ENCODE data around the gene PPFIA4. TPM values are rescaled to one million over a fixed set of nuclear protein-coding genes. Genes with fewer than 3 reads are reported as not detected.
"Not testable (repeated sequence)": the region's sequence is repeated elsewhere in the genome, so short reads cannot be mapped to it uniquely, and the experiment has no call there.

PPFIA4 gene
- total RNA-seq, 2 experiments from 2014 or later = 48.5 to 56.0 TPM

DNA sequence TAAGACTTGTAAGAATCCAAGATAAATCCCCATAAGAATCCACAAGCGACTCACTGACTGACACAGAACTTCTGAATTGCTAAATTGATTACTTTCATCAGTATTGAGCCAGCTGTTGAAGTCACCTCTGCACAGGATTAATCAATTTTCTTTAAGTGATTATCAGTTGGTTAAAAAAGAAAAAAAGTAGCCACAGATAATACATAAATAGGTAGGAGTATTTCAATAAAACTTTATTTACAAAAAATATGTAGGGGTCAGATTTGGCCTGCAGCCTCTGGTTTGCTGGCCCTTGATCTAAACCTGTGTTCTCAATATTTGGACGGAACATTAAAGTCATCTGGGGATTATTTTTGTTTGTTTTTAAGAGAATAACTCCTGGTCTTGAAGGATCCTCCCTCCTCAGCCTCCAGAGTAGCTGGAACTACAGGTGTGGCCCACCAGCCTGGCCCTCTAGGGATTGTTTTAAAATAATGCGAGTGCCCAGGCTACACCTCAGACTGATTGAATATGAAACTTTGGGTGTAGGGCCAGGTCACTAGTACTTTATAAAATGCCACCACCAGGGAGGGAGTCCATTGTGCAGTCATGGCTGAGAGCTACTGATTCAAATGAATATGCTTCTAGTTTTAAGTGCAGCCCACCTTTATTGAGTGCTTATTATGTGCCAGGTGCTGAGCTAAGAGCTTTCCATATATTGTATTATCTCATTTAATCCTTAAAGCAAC is 25.9 kb upstream of the PPFIA4 start:
- peaks cover 12% of the 10 kb centered on the region for H3K4me1 Mint-ChIP-seq
- ATAC-seq (ENCODE audit: low read depth) = no peak
- no peaks in the 10 kb centered on the region for H3K36me3 Mint-ChIP-seq
- no peaks in the 10 kb centered on the region for H3K9me3 Mint-ChIP-seq
- no peak overlapping the region for H3K27ac Mint-ChIP-seq
- DNase-seq = no peak
- POLR2A ChIA-PET = no interaction called here
- H3K4me3 Mint-ChIP-seq = no peak overlapping the region
- peaks cover 35% of the 10 kb centered on the region for H3K27me3 Mint-ChIP-seq

DNA sequence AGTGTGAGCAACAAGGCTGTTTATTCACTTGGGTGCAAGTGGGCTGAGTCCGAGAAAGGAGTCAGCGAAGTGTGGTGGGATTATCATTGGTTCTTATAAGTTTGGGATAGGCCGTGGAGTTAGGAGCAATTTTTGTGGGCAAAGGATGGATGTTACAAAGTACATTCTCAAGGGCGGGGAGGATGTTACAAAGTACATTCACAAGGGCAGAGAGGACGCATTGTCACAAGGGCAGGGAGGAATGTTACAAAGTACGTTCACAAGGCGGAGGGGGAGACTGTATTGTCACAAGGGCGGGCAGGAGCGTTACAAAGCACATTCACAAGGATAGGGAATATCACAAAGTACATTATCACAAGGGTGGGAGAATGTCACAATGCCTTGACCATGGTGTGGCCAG is 24.3 kb upstream of the PPFIA4 start:
- POLR2A ChIA-PET = no interaction called here
- peaks cover 21% of the 10 kb centered on the region for H3K4me1 Mint-ChIP-seq
- no peaks in the 10 kb centered on the region for H3K36me3 Mint-ChIP-seq
- H3K27me3 Mint-ChIP-seq = peaks cover 20% of the 10 kb centered on the region
- H3K4me3 Mint-ChIP-seq = no peak overlapping the region
- H3K9me3 Mint-ChIP-seq = no peaks in the 10 kb centered on the region
- DNase-seq (no peak), ATAC-seq (ENCODE audit: low read depth) (no peak)
- no peak overlapping the region for H3K27ac Mint-ChIP-seq

GRCh38 chr1:203002951-203003350 is 23.3 kb upstream of the PPFIA4 start:
- no peak for DNase-seq
- ATAC-seq (ENCODE audit: low read depth) = no peak
- POLR2A ChIA-PET = no interaction called here
- H3K27ac Mint-ChIP-seq = no peak overlapping the region
- H3K4me3 Mint-ChIP-seq = no peak overlapping the region
- H3K4me1 Mint-ChIP-seq = peaks cover 22% of the 10 kb centered on the region
- no peaks in the 10 kb centered on the region for H3K9me3 Mint-ChIP-seq
- peaks cover 2% of the 10 kb centered on the region for H3K36me3 Mint-ChIP-seq
- peaks cover 11% of the 10 kb centered on the region for H3K27me3 Mint-ChIP-seq

- H3K4me3 Mint-ChIP-seq = peak overlapping the region; percentile 85
Measured at GRCh38 chr1:203005395-203006142, 20.7 kb upstream of the PPFIA4 start.

DNA sequence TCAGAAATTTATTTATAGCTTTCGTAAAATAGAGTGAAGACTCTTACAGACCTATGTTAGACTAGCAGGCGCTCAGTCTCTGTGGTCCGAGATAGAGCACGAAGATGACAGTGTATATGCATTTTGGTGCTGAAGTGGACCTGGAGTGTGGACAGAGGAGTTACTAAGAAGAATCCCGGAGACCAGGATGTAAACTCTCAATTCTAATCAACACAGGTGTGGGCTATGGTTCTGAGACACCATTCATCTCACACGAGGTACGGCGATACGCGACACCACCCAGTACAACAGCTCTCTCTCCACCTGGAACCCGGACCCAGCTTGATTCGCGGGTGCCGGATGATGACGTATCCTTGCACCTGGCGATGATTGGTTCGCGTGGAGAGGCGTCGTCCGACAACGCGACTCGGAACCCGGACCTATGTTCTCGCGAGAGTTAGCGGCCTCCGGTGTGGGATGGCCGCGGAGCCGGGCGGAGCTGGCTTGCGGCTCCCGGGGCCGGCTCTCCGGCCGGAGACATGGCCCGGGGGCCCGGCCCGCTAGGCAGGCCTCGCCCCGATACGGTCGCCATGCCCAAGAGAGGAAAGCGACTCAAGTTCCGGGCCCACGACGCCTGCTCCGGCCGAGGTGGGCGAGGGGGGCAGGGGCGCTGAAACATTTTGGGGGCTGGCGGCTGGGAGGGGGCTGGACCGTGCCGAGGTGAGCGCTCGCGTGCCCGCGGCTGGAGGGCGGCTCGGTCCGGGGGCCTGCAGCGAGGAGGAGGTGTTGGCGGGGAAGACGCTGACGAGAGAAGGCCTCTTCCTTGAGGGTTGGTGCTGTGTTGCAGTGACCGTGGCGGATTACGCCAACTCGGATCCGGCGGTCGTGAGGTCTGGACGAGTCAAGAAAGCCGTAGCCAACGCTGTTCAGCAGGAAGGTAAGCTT is 19.1 kb upstream of the PPFIA4 start, which contains the start of gene TMEM183A:
TSS of gene TMEM183A (plus strand) at position 427 of the 924 bp plus-strand sequence. CDS start at position 519, 92 bp downstream.
- POLR2A ChIA-PET = interaction anchor here (0.7 to 2.8 kb wide), 20 partner anchors 10 to 1987 kb away, joined by 3 to 15 read pairs (median 3); partner anchors contain the start of genes CYB5R1, KLHL12, PCAT6 and PPFIA4
- peak; percentile 92 for ATAC-seq (ENCODE audit: low read depth)
- Mint-ChIP-seq H3K9me3 (no peaks in the 10 kb centered on the region), H3K27me3 (no peaks in the 10 kb centered on the region), H3K4me1 (peaks cover 21% of the 10 kb centered on the region), H3K27ac (peak within 1 kb of the TSS; percentile 97), H3K36me3 (peaks cover 13% of the 10 kb centered on the region), H3K4me3 (peak within 1 kb of the TSS; percentile 85)
- peak; percentile 91 for DNase-seq

More at GRCh38 chr1:203005395-203006142, 20.7 kb upstream of the PPFIA4 start:
- not testable (repeated sequence) for H3K9me3 Mint-ChIP-seq; ATAC-seq (ENCODE audit: low read depth); DNase-seq; H3K36me3 Mint-ChIP-seq; H3K27me3 Mint-ChIP-seq
- Mint-ChIP-seq H3K4me1 (peaks cover 17% of the 10 kb centered on the region), H3K27ac (peak overlapping the region; percentile 91)
- POLR2A ChIA-PET = interaction anchor here (1.4 to 2.8 kb wide), 3 partner anchors 38 to 843 kb away, joined by 3 to 15 read pairs (median 9); partner anchors contain the start of genes CYB5R1 and RABIF

DNA sequence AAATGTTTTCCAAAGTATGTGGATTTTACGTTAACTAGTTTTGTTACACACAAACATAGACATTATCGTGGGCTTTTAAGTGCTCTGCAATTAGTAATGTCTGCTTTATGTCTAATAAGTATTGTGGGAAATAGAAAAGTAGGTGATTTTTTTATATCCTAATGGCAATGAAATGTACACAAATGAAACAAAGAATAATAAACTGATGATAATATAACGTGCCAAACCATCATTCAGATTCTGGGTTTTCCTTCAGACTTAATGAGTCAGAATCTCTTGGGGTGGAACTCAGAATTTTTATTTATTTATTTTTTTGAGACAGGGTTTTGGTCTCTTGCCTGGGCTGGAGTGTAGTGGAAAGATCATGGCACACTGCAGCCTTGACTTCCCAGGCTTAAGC is 17.1 kb upstream of the PPFIA4 start:
- Mint-ChIP-seq H3K27me3 (no peaks in the 10 kb centered on the region), H3K4me3 (peak overlapping the region; percentile 85), H3K36me3 (peaks cover 24% of the 10 kb centered on the region), H3K27ac (no peak overlapping the region), H3K9me3 (no peaks in the 10 kb centered on the region), H3K4me1 (peaks cover 28% of the 10 kb centered on the region)
- ATAC-seq (ENCODE audit: low read depth) (no peak), DNase-seq (no peak)
- POLR2A ChIA-PET = no interaction called here

DNA sequence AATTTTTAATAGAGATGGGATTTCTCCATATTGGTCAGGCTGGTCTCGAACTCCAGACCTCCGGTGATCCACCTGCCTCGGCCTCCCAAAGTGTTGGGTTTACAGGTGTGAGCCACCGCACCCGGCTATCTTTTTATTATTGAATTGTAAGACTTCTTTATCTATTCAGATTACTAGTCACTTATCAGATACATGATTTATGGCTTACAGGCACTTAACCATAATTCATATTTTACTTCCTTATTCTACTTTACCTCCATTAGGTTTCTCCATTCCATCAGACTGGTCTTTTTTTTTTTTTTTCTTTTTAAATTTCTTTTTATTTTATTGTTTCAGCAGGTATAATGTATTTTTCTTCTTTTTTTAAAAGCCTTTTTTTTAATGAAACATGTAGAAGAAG is 14.7 kb upstream of the PPFIA4 start:
- Mint-ChIP-seq H3K36me3 (peaks cover 39% of the 10 kb centered on the region), H3K27ac (no peak overlapping the region), H3K4me3 (no peak overlapping the region), H3K27me3 (no peaks in the 10 kb centered on the region), H3K9me3 (no peaks in the 10 kb centered on the region), H3K4me1 (peaks cover 19% of the 10 kb centered on the region)
- POLR2A ChIA-PET = no interaction called here
- DNase-seq (no peak), ATAC-seq (ENCODE audit: low read depth) (no peak)

GRCh38 chr1:203017061-203017460 is 9.2 kb upstream of the PPFIA4 start:
- Mint-ChIP-seq H3K9me3 (no peaks in the 10 kb centered on the region), H3K4me1 (peaks cover 7% of the 10 kb centered on the region), H3K27me3 (no peaks in the 10 kb centered on the region), H3K4me3 (no peak overlapping the region), H3K27ac (no peak overlapping the region), H3K36me3 (peaks cover 53% of the 10 kb centered on the region)
- DNase-seq (no peak), ATAC-seq (ENCODE audit: low read depth) (no peak)
- POLR2A ChIA-PET = no interaction called here

DNA sequence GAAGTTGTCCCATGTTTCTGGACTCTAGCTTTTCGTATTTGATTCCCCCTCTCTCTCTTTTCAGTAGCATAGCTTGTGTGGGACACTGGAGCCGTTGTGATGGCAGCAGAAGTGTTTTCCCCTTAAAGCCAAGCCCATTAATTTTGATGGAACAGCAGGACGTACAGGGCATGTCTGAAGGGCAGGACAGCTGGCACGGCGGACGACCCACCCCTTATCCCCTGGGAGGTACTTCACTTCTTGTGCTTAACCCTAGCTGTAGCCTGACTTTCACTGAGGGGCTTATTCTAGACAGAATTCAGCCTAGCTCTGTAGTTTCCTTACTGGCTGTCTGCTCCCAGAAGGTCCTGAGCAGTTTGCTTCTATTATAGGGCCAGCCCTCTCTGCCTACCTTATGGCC is 8.6 kb upstream of the PPFIA4 start:
- H3K9me3 Mint-ChIP-seq = no peaks in the 10 kb centered on the region
- no peaks in the 10 kb centered on the region for H3K27me3 Mint-ChIP-seq
- POLR2A ChIA-PET = interaction anchor here (0.8 kb wide), 1 partner anchor 11 kb away, joined by 3 read pairs; the partner anchor contains the start of gene TMEM183A
- H3K27ac Mint-ChIP-seq = no peak overlapping the region
- no peak for DNase-seq
- no peak for ATAC-seq (ENCODE audit: low read depth)
- no peak overlapping the region for H3K4me3 Mint-ChIP-seq
- H3K36me3 Mint-ChIP-seq = peaks cover 52% of the 10 kb centered on the region
- H3K4me1 Mint-ChIP-seq = peaks cover 6% of the 10 kb centered on the region

DNA sequence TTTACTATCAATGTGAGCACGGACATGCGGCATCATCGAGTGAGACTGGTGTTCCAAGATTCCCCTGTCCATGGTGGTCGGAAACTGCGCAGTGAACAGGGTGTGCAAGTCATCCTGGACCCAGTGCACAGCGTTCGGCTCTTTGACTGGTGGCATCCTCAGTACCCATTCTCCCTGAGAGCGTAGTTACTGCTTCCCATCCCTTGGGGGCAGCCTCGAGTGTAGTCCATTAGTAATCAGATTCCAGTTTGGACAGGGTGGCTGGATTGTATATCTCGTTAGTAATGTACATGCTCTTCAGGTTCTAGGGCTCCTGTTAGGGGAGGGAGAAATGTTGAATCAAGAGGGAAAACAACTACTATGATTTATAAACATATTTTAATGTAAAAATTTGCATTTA is 3.4 kb upstream of the PPFIA4 start:
- not testable (repeated sequence) for H3K9me3 Mint-ChIP-seq; DNase-seq; H3K4me3 Mint-ChIP-seq; H3K27me3 Mint-ChIP-seq; ATAC-seq (ENCODE audit: low read depth); H3K27ac Mint-ChIP-seq
- POLR2A ChIA-PET = interaction anchor here (0.7 to 1.5 kb wide), 2 partner anchors 7 to 16 kb away, joined by 3 to 8 read pairs; partner anchors contain the start of gene TMEM183A
- Mint-ChIP-seq H3K36me3 (peaks cover 33% of the 10 kb centered on the region), H3K4me1 (peaks cover 13% of the 10 kb centered on the region)

- Mint-ChIP-seq H3K36me3 (peaks cover 26% of the 10 kb centered on the region), H3K4me3 (peak overlapping the region; percentile 56), H3K27ac (peak overlapping the region; percentile 72), H3K4me1 (peaks cover 22% of the 10 kb centered on the region), H3K27me3 (peaks cover 4% of the 10 kb centered on the region), H3K9me3 (peaks cover 2% of the 10 kb centered on the region)
- ATAC-seq (ENCODE audit: low read depth) = no peak
- DNase-seq = no peak
- POLR2A ChIA-PET = interaction anchor here (1.0 kb wide), 1 partner anchor 19 kb away, joined by 6 read pairs; the partner anchor contains the start of gene TMEM183A
Measured at GRCh38 chr1:203025686-203026030, 633 bp upstream of the PPFIA4 start.

GRCh38 chr1:203026666-203027663 is 674 bp downstream of the PPFIA4 start:
- POLR2A ChIA-PET = interaction anchor here (1.0 to 1.2 kb wide), 2 partner anchors 20 kb away, joined by 6 read pairs; partner anchors contain the start of gene TMEM183A
- ATAC-seq (ENCODE audit: low read depth) (peak; percentile 36), DNase-seq (no peak)
- Mint-ChIP-seq H3K36me3 (peaks cover 21% of the 10 kb centered on the region), H3K4me1 (peaks cover 22% of the 10 kb centered on the region), H3K4me3 (peak overlapping the region; percentile 91), H3K27ac (peak overlapping the region; percentile 38), H3K9me3 (peaks cover 2% of the 10 kb centered on the region), H3K27me3 (peaks cover 4% of the 10 kb centered on the region)
